ENCODE data around the gene LSP1.

Gene LSP1

DNA sequence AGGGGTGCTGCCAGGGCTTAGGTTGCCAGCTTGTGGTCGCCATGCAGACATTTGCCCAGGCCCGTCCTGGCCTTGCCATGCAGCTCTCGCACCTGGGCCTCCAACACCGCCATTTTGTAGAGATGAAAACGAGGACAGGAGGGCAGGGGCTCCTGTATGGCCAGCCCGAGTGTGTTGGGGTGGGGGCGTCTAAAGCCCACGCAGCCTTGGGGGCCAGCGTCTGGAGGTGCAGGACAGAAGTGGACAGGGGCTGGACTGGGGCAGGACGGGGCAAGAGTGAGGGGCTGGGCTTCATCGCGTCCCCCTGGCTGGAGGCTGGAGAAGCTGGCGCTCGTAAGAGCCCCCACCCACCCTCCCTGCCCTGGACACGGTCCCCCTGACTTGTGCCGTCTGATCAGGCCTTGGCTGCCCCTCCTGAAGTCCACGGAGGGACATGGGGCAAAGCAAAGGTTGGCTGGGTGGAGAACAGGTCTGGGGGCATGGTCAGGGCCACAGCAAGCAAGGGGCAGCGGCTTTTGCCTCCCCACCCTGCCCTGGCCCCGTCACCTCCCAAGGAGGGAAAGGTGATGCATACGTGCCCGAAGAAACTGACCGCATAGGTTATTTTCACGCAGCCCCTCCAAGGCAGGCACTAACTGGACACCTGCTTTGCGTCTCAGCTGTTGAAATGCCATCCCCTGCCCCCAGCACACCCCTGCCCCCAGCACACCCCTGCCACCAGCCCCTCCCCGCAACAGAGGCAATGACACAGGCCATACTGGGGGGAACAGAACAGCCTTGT lies 67.4 kb downstream of the LSP1 start:
- DNase-seq, result no peak

DNA sequence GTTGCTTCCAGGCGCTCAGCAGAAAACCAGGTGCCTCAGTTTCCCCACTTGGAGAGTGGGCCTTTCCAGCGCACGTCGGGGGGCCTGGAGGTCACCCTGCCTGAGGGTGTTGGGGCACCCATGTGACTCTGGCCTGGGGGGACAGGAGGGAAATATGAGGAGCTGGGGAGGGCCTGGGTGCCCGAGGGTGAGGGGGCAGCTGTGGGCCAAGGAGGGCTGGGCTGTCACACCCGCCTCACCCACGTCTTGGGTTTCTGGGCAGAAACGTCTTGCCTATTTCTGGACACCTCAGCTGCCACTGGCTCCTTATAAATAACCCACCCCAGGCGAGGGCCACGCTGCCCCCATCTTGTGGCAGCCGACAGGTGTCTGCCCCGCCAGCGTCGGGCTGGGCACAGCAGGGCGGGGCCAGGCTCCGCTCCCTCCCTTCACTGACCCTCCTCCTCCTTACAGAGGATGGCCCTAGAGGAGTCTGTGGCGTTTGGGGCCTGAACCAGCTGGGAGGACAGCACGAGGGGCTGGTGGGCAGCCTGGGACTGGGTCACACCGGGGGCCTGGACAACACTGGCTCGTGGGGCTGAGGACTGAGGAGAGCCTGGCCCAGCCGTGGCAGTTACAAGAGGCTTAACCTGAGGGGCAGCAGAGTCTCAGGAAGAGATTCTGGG lies 68.2 kb downstream of the LSP1 start:
- no peak for DNase-seq

DNA sequence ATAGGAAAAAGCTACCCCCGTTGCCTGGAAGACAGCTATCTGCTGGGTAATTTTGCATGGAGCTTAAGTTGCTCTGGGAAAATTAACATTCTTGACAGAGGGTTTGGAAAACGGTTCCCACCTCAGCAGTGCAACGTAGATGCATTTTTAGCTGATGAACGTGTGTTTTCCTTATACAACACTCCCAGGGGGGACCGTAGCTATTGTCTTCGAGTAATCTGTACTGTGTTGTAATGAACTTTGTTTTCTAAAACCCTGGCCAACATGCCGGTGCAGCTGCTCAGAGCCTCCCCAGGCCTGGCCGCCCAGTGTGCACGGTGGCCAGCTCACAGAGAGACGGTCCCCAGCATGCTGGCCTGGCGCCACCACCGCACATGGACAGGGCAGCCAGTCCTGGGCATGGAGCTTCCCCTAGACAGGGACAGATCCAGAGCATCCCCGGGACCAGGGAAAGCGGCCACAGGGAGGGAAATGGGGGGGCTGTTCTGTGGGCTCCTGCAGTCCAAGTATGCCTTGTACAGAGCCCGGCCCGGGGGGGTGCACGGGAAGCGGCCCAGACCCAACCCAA lies 68.8 kb downstream of the LSP1 start:
- no peak for DNase-seq

GRCh38 chr11:1922481-1923081 lies 69.7 kb downstream of the LSP1 start:
- no peak for DNase-seq

GRCh38 chr11:1923201-1923956 lies 70.5 kb downstream of the LSP1 start:
- DNase-seq, result no peak

DNA sequence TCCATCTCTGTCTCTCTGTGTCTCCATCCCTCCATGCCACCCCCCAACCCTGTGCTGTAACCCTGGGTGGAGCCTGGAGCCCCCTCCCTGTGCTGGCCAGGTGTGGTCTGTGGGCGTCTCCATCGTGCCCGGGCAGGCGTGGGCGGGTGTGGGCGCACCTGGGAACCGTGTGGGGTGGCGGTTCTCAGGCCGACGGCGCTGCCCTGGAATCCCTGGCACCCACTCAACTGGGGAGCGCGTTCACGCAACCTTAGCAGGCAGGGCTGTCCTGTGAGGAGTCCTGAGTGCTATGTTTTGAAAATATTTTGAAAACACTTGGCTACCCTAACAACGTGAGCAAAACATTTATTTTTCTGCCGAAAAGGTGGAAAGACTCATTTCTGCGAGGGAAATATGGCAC lies 71.3 kb downstream of the LSP1 start:
- DNase-seq, result no peak

DNA sequence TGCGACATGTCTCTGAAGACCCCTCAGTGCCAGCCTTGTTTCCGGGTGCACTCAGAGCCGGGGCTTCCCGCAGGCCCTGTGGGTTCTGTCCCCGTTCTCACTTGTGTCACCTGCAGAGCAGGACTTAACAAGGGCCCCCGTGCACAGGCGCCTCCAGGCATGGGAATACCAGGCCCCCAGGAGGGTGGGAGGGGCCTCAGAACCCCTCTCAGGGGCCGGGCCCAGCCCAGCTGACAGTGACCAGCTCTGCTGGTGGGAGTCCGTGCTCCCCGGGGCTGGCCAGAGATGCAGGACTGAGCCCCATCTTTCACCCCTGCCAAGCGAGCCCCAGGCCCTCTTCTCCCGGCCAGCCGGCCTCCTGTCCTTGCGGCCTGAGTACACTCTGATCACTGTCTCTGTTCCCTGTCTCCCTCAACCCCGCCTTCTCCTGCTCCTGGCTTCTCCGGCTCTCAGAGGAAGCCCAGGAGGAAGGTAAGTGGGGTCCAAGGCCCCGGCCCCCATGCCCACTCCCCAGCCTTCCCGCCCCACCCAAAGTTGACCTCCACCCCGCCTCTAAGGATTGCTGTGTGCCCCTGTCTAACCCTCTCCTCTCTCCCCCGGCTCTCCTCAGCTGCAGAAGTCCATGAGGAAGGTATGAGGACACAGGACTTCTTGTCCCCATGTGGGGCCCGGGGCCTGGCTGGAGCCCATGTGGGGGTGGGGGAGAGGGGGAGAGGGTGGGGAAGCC lies 71.9 kb downstream of the LSP1 start:
- no peak for DNase-seq

- DNase-seq, result no peak
Measured at GRCh38 chr11:1925373-1926155, 72.7 kb downstream of the LSP1 start.

DNA sequence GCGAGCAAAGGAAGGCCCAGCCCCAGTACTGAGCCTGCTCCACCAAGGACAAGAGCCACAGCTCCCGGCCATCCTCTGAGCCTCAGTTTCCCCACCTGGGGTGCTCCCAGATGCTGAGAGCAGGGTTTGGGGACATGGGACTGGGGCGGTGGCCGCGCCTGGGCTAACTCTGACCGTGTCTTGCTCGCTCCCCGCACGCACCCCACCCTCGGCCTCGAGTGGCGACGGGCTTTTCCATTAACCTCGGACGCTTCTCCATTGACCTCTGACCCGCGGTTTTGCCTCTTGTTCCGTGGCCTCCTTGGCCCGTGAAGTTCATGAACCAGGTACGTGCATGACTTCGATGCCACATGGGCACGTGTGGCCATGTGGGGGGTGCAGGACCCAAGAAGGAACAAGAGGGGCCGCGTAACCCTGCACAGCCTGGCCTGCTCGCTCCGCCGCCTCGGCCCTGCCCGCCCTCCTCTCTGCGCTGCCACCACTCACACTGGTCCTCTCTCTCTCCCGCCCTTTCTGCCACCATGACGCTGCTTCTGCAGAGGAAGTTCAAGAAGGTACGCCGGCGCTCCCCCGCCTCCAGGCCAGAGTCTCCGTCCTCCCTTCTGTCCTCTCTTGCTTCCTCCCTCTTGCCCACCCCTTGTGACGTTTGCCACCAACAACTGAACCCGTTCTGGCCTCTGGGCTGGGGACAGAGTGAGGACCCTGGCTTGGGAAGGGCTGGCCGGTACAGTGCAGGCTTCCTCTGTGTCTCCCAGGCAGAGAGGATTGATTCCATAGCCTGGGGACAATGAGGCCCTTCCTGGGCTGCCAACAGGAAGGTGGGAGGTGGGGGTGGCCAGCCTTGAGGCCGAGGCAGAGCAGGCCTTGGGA lies 73.5 kb downstream of the LSP1 start:
- no peak for DNase-seq

GRCh38 chr11:1927026-1927847 lies 74.4 kb downstream of the LSP1 start:
- no peak for DNase-seq

DNA sequence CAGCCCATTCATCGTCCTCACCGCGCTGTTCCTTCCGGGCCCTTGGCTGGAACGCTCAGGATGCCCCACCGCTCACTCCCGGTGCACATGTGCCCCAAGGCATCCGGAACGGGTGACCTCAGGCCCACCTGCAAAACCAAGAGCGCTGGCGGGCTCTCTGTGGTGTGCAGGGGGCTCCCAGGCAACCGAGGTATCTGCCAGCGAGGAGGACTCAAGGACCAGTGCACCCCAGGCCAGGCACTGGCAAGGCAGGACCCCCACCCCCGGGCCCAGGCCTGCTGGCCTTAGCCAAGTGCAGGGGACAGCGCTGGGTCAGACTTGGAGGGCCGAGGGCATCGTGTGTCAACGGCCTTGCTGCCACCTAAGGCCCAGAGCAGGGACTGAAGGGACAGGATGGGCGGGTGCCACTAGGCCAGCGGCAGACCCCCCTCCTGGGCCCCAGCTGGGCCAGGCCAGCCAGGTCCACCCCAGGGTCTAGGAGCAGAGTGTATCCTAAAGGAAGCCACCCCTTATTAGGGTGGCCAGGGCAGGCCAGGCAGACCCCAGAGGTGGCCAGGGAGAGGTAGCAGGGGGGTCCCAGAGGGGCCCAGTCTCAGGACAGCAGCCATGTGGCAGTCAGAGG lies 75.1 kb downstream of the LSP1 start:
- no peak for DNase-seq

- DNase-seq, result no peak
Measured at GRCh38 chr11:1928470-1928890, 75.6 kb downstream of the LSP1 start.

- no peak for DNase-seq
Measured at GRCh38 chr11:1928891-1929541, 76.1 kb downstream of the LSP1 start.

DNA sequence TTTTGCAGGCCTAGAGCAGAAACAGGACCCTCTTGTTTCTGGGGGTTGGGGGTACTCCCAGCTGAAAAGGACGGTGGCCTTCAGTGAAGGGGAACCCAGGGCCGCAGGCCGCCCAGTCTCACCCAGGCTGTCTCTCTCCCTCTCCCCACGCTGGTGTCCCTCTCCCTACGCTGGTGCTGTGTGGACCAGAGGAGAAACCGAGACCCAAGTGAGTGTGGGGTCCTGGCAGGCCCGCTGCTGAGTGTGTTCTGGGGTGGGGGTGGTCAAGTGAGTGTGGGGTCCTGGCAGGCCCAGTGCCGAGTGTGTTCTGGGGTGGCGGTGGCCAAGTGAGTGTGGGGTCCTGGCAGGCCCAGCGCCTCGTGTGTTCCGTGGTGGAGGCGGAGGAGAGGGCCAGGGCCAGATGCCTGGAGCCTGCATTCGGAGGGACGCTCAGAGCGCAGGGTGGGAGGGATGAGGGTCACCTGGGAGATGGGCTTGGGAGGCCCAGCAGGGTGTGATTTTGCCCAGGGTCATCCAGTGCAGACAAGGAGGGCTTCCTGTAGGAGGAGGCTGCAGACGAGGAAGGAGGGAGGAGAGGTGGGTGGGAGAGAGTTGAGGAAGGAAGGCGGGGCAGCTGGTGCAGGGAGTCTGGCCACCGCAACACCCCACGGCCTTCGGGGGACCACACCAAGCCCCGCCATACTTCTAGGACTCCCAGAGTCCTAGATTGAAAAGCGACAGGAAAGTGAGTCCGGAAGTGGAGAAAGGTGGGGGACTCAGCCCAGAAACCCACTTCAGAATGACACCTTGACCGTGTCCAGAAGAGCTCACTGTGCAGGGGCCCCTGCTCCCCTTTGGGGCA lies 77.0 kb downstream of the LSP1 start:
- no peak for DNase-seq

DNA sequence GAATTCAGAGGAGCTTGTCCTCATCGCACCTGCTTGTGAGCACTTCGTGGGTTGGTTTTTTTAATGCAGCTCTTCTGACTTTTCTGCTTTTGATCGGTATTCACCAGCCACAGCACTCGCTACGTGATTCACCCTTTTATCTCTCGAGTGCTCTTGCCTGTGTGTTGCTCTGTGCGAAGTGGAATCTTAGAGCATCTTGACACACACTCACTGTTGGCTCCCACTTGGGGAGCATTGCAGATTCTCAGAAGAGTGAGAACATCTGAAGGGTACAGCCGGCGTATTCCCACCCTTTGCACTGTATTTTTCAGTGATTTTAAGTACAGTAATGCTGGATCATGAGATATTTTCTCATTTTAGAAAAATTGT lies 77.6 kb downstream of the LSP1 start:
- no peak for DNase-seq

DNA sequence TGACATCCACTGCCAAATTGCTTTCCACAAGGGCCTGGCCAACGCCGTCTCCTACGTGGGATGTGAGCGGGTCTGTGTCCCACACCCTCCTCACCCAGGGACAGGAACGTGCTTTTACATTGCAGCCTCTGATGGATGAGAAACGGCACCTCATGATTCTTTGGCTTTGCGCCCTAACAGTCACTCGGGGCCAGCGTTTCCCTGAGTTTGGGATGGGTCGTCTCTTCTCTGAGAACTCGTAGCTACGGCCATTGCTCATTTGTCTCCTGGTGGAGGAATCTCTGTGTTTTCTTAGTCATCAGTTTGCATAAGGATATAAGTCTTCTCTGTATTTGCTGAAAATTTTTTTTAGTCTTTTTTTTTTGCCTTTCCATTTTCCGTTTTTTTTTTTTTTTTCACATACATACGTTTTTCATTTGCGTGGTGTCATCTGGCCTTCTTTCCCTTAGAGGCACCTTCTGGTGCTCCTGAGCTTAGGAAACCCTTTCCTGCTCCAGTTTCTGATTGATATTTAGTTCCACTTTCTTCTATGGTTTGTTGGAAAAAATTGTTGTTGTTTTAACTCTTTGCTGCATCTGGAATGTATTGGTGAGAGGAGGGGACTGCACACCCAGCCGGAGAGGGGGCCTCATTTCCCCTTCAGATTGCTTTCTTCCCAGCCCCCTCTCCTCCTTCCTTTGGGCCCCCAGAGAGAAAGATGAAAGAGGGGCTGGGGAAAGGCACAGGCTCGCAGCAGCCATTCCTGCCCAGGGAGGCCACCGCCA lies 78.6 kb downstream of the LSP1 start:
- no peak for DNase-seq

- DNase-seq, result no peak
Measured at GRCh38 chr11:1932105-1932480, 79.2 kb downstream of the LSP1 start.

Data from EL (cell line).